IPS-20b (cell line): ENCODE measurements around the gene AGAP1.

ENCODE experiments used
- H3K27ac ChIP-seq: one replicate; pipeline ENCODE4 v1.5.1; 2013; ENCODE audit warnings: low read length
- H3K27me3 ChIP-seq: 2 replicates; pipeline ENCODE4 v1.6.1; 2013; ENCODE audit warnings: mild to moderate bottlenecking, low read length, inconsistent platforms; ENCODE audit not compliant: insufficient read depth
- H3K36me3 ChIP-seq: 2 replicates; pipeline ENCODE4 v1.6.1; 2013; ENCODE audit warnings: low read depth, mild to moderate bottlenecking, inconsistent platforms, low read length, moderate library complexity; ENCODE audit not compliant: insufficient read depth
- H3K4me1 ChIP-seq: 2 replicates; pipeline ENCODE4 v1.6.1; 2013; ENCODE audit warnings: mild to moderate bottlenecking, control low read depth, inconsistent platforms, low read length, moderate library complexity; ENCODE audit not compliant: insufficient read depth
- H3K4me3 ChIP-seq: 2 replicates; pipeline ENCODE4 v1.5.1; 2013; ENCODE audit warnings: mild to moderate bottlenecking, low read length, inconsistent platforms
- H3K9ac ChIP-seq: 2 replicates; pipeline ENCODE4 v1.6.1; 2013; ENCODE audit warnings: low read depth, mild to moderate bottlenecking, inconsistent platforms, low read length, moderate library complexity
- H3K9me3 ChIP-seq: 2 replicates; pipeline ENCODE4 v1.6.1; 2013; ENCODE audit warnings: mild to moderate bottlenecking, low read depth, low read length, inconsistent platforms; ENCODE audit not compliant: insufficient read depth

AGAP1 gene

GRCh38 chr2:236093134-236093533 is 599.3 kb downstream of the AGAP1 start:
- no peaks in the 10 kb centered on the region for H3K36me3 ChIP-seq
- no peak overlapping the region for H3K27ac ChIP-seq
- H3K4me3 ChIP-seq: no peak overlapping the region
- peaks cover 7% of the 10 kb centered on the region; the same call in 1 of the 2 replicates for H3K4me1 ChIP-seq
- no peak overlapping the region for H3K9ac ChIP-seq
- peaks cover 3% of the 10 kb centered on the region for H3K27me3 ChIP-seq
- no peaks in the 10 kb centered on the region for H3K9me3 ChIP-seq

- no peaks in the 10 kb centered on the region for H3K9me3 ChIP-seq
- no peak overlapping the region for H3K27ac ChIP-seq
Measured at GRCh38 chr2:236095504-236095903, 601.7 kb downstream of the AGAP1 start.

GRCh38 chr2:236101311-236101950 is 607.6 kb downstream of the AGAP1 start:
- Histone ChIP-seq H3K27ac (no peak overlapping the region), H3K27me3 (no peaks in the 10 kb centered on the region), H3K9me3 (no peaks in the 10 kb centered on the region), H3K4me1 (no peaks in the 10 kb centered on the region), H3K9ac (no peak overlapping the region), H3K36me3 (no peaks in the 10 kb centered on the region), H3K4me3 (no peak overlapping the region)

More at GRCh38 chr2:236095504-236095903, 601.7 kb downstream of the AGAP1 start:
- Histone ChIP-seq H3K27me3 (no peaks in the 10 kb centered on the region), H3K36me3 (no peaks in the 10 kb centered on the region), H3K9ac (no peak overlapping the region), H3K4me1 (peaks cover 4% of the 10 kb centered on the region; the same call in 1 of the 2 replicates), H3K4me3 (no peak overlapping the region)

GRCh38 chr2:236102971-236103370 is 609.1 kb downstream of the AGAP1 start:
- Histone ChIP-seq H3K27me3 (no peaks in the 10 kb centered on the region), H3K9ac (no peak overlapping the region), H3K4me1 (no peaks in the 10 kb centered on the region; the same call in 1 of the 2 replicates), H3K9me3 (no peaks in the 10 kb centered on the region), H3K27ac (no peak overlapping the region), H3K36me3 (no peaks in the 10 kb centered on the region), H3K4me3 (no peak overlapping the region)

GRCh38 chr2:236103981-236104380 is 610.1 kb downstream of the AGAP1 start:
- Histone ChIP-seq H3K36me3 (no peaks in the 10 kb centered on the region), H3K4me1 (no peaks in the 10 kb centered on the region; the same call in 1 of the 2 replicates), H3K27me3 (no peaks in the 10 kb centered on the region), H3K9ac (no peak overlapping the region), H3K9me3 (no peaks in the 10 kb centered on the region), H3K4me3 (no peak overlapping the region), H3K27ac (no peak overlapping the region)

- Histone ChIP-seq H3K9me3 (no peaks in the 10 kb centered on the region), H3K36me3 (no peaks in the 10 kb centered on the region), H3K27me3 (no peaks in the 10 kb centered on the region), H3K4me3 (no peak overlapping the region), H3K9ac (no peak overlapping the region), H3K27ac (no peak overlapping the region), H3K4me1 (no peaks in the 10 kb centered on the region; the same call in 1 of the 2 replicates)
Measured at GRCh38 chr2:236105955-236106607, 612.2 kb downstream of the AGAP1 start.

GRCh38 chr2:236106761-236107160 is 612.9 kb downstream of the AGAP1 start:
- H3K27me3 ChIP-seq: no peaks in the 10 kb centered on the region
- H3K4me3 ChIP-seq: no peak overlapping the region
- H3K36me3 ChIP-seq: no peaks in the 10 kb centered on the region
- no peaks in the 10 kb centered on the region; the same call in 1 of the 2 replicates for H3K4me1 ChIP-seq
- no peak overlapping the region for H3K9ac ChIP-seq
- no peaks in the 10 kb centered on the region for H3K9me3 ChIP-seq
- H3K27ac ChIP-seq: no peak overlapping the region

GRCh38 chr2:236107536-236107935 is 613.7 kb downstream of the AGAP1 start:
- no peaks in the 10 kb centered on the region for H3K27me3 ChIP-seq
- no peak overlapping the region for H3K27ac ChIP-seq
- no peak overlapping the region for H3K9ac ChIP-seq
- no peaks in the 10 kb centered on the region; the same call in 1 of the 2 replicates for H3K4me1 ChIP-seq
- no peaks in the 10 kb centered on the region for H3K9me3 ChIP-seq
- no peaks in the 10 kb centered on the region for H3K36me3 ChIP-seq
- H3K4me3 ChIP-seq: no peak overlapping the region

GRCh38 chr2:236107942-236108625 is 614.2 kb downstream of the AGAP1 start:
- no peaks in the 10 kb centered on the region for H3K27me3 ChIP-seq
- no peaks in the 10 kb centered on the region; the same call in 1 of the 2 replicates for H3K4me1 ChIP-seq
- H3K27ac ChIP-seq: no peak overlapping the region
- no peak overlapping the region for H3K4me3 ChIP-seq
- no peak overlapping the region for H3K9ac ChIP-seq
- no peaks in the 10 kb centered on the region for H3K9me3 ChIP-seq
- H3K36me3 ChIP-seq: no peaks in the 10 kb centered on the region

- H3K4me1 ChIP-seq: no peaks in the 10 kb centered on the region; the same call in 1 of the 2 replicates
- no peaks in the 10 kb centered on the region for H3K9me3 ChIP-seq
- H3K36me3 ChIP-seq: no peaks in the 10 kb centered on the region
- H3K27me3 ChIP-seq: no peaks in the 10 kb centered on the region
- no peak overlapping the region for H3K9ac ChIP-seq
- no peak overlapping the region for H3K4me3 ChIP-seq
- H3K27ac ChIP-seq: no peak overlapping the region
Measured at GRCh38 chr2:236109061-236109460, 615.2 kb downstream of the AGAP1 start.

GRCh38 chr2:236109473-236109872 is 615.6 kb downstream of the AGAP1 start:
- Histone ChIP-seq H3K4me1 (no peaks in the 10 kb centered on the region; the same call in 1 of the 2 replicates), H3K9ac (no peak overlapping the region), H3K9me3 (no peaks in the 10 kb centered on the region), H3K4me3 (no peak overlapping the region), H3K36me3 (no peaks in the 10 kb centered on the region), H3K27ac (no peak overlapping the region), H3K27me3 (no peaks in the 10 kb centered on the region)
